NCI-H1105 treated with DMSO at 0.1 percent for 48 hours (cell line): ENCODE measurements around the gene ACE.
"Not testable (repeated sequence)": the region's sequence is repeated elsewhere in the genome, so short reads cannot be mapped to it uniquely, and the experiment has no call there.

Experiments used
- DNase-seq: peaks from one replicate; lab custom pipeline; 2025; lab: John Stamatoyannopoulos, UW

Gene ACE

GRCh38 chr17:63444457-63444856 is 32.4 kb upstream of the ACE start:
- no peak for DNase-seq

GRCh38 chr17:63445065-63445464 is 31.8 kb upstream of the ACE start:
- DNase-seq: peak; percentile 13

DNA sequence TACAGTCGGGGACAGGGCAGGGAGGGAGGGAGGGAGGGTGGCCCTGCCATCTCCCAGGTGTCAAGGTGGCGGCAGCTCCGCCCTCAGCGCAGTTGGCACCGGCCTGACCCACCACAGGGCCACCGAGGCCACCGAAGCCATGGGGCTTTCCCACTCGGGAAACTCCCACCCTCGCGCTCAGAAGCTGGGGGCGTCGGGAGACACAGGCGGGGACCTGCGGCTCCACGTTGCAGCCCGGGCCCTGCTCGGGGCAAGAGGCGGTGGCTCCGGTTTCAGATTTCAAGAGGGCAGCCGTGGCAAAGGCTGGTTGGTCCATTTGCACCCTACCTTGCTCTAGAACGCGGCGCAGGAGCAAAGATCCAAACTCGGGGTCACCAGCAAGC is 31.3 kb upstream of the ACE start:
- DNase-seq: peak; percentile 50

GRCh38 chr17:63445954-63446752 is 30.7 kb upstream of the ACE start, which contains the start of gene CYB561:
TSS of gene CYB561 (minus strand) at chr17:63446306. CDS start at chr17:63437547, 8,759 bp downstream.
- peak; percentile 55 for DNase-seq

- DNase-seq: no peak
Observed at GRCh38 chr17:63446753-63447470, 29.9 kb upstream of the ACE start.

- DNase-seq: no peak
Observed at GRCh38 chr17:63447471-63448009, 29.3 kb upstream of the ACE start.

DNA sequence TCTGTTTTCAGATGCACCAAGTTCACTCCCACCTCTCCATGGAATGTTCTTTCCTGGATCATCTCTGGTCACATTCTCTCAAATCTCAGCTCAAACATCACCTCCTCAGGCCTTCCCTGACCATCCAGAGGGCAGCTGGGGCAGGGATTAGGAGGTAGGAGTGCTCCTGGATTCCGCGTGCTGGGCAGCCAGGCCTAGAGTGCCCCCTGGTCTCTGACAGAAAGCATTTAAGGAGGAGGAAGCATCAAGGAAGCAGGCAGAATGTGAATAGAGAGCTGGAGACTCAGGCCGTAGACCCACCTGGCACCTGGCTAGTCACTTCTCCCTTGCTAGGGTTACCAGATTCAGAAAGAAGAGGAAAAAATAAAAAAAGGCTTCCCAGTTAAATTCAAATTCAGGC is 28.2 kb upstream of the ACE start:
- no peak for DNase-seq

- DNase-seq: no peak
Observed at GRCh38 chr17:63450551-63450950, 26.3 kb upstream of the ACE start.

GRCh38 chr17:63451150-63451549 is 25.7 kb upstream of the ACE start:
- no peak for DNase-seq

DNA sequence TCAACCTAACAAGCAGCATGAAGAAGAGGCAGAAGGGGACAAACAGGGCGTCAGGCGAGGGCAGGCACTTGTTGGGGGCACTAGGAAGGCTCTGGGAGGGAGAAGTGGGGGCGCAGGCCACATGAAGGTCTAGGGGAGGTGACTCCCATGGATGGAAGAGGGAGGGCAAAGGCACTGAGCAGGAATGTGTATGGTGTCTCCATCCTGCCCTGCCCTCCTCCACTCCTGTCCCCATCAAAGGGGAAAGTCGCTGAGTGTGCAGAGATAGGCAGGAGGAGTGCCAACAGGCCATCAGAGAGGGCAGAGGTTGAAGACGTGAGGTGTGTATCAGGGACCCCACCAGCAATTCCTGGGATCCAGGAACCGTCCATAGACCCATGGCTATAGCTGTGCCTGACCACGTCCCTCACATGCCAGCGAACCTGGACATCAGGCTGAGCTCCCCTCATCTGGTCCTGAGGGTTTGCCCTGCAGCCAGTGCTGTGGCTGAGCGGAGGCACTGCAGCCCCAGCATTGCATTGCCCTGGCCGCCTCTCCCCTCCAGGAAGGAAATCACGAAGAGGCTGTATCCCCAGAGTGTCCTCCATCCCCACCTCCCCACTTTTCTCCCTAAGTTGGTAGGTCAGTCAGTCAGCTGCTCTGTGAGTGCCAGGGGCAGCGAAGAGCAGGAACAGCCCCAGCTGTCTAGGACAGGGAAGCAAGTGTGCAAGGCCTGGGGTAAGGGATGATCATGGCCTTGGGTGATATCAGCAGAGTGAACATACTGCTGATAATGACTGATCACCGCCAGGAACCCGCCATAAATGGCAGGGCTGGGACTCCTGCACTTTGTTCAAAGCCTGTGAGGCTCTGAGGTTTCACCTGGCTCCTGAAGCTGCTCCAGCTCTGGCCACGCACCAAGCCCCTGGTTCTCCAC is 24.6 kb upstream of the ACE start:
- no peak for DNase-seq

- no peak for DNase-seq
Observed at GRCh38 chr17:63452962-63453551, 23.8 kb upstream of the ACE start.

GRCh38 chr17:63454357-63454756 is 22.5 kb upstream of the ACE start:
- DNase-seq: not testable (repeated sequence)

DNA sequence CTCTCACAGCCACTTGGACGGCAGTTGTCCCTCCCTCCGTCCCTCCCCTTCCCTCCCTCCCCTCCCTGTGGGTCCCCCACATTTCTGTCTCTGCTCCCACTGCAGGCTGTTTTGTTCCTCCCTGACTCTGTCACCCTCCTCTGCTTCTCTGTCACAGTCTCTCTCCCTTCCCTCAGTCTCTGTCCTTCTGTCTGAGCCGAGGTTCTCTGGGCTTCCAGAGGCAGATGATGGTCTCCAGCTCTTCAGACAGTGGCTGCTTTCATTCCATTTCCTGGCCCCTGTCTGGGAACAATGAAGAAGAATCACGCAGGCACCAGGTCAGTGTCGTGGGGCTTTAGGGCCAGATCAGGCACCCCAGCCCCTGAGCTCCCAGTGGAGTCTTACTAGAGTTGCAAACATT is 21.9 kb upstream of the ACE start:
- no peak for DNase-seq

DNA sequence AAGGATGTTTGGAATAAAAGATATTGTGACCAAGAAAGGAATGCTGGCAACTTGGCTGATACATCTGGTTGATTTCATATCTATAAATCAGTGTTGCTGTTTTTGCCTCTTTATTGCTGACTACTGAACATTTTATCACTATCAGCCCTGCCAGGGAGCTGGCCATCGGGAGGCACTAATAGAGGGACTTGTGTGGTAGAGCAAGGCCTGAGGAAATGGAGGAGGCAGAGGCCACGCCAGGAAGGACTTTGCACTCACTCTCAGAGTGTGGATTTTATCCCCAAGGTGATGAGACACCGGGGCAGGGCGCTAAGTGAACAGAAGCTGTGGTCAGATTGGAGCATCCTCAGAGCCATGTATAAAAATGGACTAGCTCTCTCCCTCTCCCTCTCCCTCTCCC is 21.4 kb upstream of the ACE start:
- no peak for DNase-seq

GRCh38 chr17:63458478-63458877 is 18.4 kb upstream of the ACE start:
- no peak for DNase-seq

DNA sequence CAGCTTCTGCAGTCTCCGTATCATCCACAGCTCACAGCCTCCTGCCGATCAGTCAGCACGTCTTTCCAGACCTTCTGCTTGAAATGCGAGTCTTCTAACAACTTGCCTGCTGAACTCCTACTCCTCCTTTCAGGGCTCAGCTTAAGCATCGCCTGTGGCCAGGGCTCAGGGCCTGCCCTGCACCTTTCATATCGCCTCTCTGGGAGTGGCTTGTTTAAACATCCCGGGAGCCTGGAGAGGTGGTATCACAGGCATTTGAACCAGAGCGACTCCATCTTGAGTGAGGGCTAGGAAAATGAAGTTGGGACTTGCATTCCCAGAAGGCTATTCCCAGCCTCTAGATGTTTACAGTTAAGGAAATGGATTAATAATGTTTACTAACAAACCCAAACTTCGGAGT is 16.8 kb upstream of the ACE start:
- DNase-seq: no peak

- DNase-seq: no peak
Observed at GRCh38 chr17:63463771-63464170, 13.1 kb upstream of the ACE start.

DNA sequence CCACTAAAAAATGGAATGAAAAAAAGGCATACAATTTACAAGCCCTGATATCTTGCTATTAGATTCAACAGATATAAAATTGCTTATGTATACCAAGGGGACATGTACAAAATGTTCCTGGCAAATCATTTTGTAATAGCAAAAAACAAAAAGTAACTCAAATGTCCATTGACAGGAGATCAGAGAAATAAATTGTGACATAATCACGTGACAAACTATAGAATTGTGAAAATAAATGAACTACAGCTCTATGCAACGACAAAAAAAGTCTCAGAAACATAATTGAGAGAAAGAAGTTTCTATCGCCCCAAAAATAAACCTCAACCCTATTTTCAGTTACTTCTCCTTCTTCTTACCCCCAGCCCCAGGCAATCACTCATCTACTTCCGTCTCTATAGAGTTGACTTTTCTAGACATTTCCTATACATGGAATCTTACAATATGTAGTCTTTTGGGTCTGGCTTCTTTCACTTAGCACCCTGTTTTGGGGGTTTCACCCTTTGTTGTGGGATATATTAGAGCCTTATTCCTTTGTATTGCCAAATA is 12.1 kb upstream of the ACE start:
- no peak for DNase-seq

- not testable (repeated sequence) for DNase-seq
Observed at GRCh38 chr17:63468099-63468498, 8.8 kb upstream of the ACE start.

DNA sequence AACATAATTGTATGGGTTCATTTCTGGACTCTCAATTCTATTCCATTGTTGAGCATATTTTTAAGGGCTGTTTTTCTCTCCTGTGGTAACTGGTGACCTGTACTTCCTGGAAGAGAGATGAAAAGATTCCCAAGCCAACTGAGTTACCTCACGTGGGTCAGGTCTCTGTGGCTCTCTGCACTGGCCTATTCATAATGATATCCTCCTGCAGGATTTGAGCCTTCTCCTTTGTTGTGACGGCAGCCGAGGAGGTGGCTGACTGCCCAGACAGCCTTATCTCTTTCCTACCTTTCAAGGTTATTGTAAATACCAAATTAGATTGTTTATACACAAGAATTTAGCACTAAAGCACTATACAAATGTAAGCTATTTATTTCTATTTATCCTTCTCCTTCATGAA is 2.7 kb upstream of the ACE start:
- no peak for DNase-seq
